Measurements from ENCODE around the gene AUP1.
"Not testable (repeated sequence)": the region's sequence is repeated elsewhere in the genome, so short reads cannot be mapped to it uniquely, and the experiment has no call there.

AUP1 gene

GRCh38 chr2:74496997-74497776, 32.3 kb downstream of the AUP1 start:
- no peak for DNase-seq

DNA sequence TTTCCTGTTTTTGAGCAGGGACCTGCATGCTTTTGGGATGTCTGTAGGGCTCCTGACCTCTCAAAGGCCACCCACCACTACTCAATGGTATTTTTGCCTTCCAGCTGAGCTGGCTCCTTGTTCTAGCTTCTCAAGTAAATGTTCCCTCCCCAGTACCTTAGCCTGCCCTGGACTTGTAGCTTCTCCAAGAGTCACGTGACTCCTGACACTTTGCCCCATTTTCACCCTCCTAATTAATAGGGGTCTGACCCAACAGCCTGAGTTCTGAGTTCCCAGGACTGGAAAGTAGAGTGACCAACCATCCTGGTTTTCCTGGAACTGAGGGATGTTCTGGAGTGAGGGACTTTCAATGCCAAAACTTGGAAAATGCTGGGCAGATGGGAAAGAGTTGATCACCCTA, 34.1 kb downstream of the AUP1 start:
- DNase-seq: no peak

GRCh38 chr2:74493546-74493945, 36.0 kb downstream of the AUP1 start:
- DNase-seq: no peak

DNA sequence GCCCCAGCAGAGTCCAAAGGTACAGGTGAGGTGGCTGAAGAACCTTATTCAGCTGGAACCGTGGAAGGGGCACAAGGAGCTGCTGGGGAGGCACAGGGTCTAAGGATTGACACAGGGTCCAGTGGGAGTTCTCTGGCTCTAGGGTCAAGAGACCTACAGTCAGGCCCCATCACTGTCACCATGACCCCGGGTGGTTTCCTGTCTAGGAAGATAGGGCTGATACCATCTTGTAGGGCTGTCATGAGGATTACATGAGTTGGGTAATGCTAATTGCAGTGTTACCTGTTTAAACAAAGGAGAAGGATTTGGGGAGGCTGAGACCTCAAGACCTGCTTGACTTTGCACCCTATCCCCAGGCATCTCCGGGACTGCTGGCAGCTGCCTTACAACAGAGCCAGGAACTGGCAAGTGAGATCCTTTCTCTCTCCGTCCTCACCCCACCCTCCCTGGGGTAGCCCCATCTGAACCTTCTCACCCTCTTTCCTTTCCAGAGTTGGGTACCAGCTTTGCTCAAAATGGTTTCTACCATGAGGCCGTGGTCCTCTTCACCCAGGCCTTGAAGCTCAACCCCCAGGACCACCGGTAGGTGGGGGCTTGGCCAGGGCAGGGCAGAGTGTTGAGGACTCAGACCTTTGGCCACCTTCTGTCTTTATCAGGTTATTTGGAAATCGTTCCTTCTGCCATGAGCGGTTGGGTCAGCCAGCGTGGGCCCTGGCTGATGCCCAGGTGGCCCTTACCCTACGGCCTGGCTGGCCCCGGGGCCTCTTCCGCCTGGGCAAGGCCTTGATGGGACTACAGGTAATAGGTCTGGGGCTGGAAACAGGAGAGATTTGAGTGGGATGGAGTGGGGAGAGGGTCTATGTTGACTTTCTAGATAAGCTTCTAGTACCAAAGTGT, 37.6 kb downstream of the AUP1 start:
- DNase-seq: no peak

DNA sequence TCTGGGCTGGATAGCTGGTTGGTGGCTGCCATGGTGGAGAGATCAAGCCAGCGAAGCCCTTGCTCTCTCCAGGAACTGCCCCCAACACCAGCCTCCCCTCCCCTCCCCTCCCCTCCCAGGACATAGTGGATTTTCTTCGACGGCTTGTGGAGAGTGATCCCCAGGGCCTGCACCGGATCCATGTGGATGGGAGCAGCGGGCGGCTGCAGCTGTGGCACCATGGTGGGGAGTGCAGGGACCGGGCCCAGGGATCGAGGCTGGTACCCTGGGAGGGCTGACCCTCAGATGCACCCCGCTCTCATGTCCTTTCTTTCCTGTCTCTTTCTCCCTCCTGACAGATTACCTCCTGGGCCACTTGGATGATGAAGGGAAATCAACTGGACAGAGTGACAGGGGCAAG, 39.6 kb downstream of the AUP1 start:
- DNase-seq: no peak

DNA sequence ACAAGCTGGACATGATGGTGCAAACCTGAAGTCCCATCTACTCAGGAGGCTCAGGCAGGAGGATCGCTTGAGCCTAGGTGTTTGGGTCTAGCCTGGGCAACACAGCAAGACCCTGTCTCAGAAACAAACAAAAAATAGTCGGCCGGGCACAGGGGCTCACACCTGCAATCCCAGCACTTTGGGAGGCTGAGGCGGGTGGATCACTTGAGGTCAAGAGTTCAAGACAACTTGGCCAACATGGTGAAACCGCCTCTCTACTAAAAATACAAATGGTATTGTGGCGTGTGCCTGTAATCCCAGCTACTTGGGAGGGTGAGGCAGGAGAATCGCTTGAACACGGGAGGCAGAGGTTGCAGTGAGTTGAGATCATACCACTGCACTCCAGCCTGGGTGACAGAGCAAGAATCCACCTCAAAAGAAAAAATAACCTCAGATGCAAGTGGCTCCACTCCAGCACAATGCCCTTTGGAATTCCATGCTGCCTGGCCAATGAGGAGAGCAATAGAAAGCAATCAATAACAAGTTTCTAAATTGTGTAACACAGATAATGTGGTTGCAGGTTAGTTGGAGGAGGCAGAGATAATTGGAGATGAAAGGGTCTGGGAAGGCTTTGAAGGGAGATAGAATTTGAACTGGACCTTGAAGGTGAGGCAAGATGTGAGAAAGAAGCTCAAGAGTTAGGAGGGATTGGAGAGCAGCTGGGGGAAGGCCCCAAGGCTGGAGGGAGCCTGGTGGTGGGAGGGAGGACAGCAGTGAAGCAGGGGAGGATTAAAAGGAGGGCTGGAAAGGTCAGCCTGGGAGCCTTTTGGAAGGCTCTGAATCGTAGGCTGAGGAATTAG, 40.6 kb downstream of the AUP1 start:
- no peak for DNase-seq

DNA sequence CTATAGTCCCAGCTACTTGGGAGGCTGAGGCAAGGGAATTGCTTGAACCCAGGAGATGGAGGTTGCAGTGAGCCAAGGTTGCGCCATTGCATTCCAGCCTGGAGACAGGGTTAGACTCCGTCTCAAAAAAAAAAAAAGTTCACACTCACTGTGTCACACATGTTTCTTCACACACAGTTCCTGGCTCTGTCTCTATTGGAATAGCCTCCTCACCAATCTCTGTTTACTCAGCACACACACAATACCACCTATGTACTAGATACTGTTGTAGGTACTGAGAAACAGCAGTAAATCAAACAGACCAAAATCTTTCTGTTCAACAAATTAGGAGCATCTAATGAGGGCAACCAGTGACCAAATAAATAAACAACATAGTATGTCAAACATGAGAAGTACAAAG, 43.4 kb downstream of the AUP1 start:
- no peak for DNase-seq

GRCh38 chr2:74483675-74484164, 45.8 kb downstream of the AUP1 start:
- DNase-seq: not testable (repeated sequence)

DNA sequence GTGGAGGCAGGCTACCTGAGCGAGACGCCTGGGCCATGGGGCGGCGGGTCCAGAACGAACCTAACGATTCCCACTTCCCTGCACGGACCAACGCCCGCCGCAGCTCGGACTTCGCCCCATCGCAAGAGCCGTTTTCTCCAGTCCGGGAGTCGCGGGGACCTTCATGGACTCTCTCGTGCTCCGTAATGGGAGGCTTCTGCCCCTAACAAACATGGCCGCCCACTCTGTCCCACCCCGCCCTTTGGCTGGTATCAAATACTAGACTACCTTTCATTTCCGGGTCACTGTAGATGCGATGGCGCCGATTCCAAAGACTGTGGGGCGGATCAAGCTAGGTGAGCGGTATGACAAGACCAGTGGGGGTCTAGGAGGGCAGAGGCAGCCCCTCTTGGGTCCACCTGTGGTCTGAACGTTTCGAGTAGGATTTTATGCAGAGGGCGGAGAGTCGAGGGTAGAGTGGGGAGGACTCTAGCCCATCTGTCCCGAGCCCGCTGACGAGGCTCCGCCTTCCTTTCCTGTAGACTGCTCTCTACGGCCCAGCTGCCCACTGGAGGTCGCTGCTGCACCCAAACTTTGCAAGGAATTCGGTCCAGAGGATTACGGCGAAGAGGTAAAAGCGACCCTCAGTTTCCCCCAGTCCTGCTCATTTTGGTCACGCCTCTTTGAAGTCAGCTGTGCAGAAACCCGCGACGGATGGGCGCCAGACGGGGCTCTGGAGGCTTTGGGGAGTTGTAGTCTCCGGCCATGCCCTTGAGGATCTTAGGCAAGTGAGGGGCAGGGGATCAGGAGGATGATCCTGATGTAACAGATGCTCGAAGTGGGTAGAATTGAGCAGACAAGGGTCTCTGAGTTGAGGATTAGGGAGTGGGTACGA, 46.5 kb downstream of the AUP1 start, which contains the start of the genes CCDC142 and TTC31:
Gene CCDC142 (minus strand): TSS at position 198 of the 874 bp plus-strand sequence. CDS start 161 bp downstream, at position 37.
Gene TTC31 (plus strand): TSS at position 281 of the 874 bp plus-strand sequence. CDS start 15 bp downstream, at position 296.
- DNase-seq: peak; percentile 82

GRCh38 chr2:74481961-74482800, 47.3 kb downstream of the AUP1 start:
- no peak for DNase-seq

- no peak for DNase-seq
These were observed 48.1 kb downstream of the AUP1 start for GRCh38 chr2:74481431-74481830.

Measured in NCI-H2029 treated with DMSO at 0.1 percent for 48 hours (cell line).